CD4-positive, alpha-beta T cell treated with Interleukin-4 for 4 hours (primary cell): ENCODE measurements around the gene SOX6.
"Not testable (repeated sequence)": the region's sequence is repeated elsewhere in the genome, so short reads cannot be mapped to it uniquely, and the experiment has no call there.

Source experiments
- DNase-seq: peaks from one replicate; pipeline ENCODE4 v3.0.0-alpha.2; 2020

Gene SOX6

DNA sequence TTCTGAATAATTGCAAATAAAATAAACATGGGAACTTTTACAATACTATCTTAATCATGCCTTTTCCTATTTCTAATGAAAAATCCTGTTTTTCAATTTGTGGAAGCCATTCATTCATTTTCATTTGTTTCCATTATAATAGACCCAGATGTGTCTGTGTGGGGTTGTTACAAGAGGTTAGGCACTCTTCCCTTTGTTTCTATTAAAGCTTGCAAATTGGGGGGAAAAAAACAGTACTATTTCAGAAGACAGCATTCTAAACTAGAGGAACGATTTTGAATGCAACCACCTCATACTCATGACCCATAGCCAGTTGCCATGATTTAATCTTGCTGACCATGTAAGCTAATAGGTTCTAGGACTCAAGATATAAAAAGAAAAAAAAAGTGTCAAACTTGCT, 175.5 kb downstream of the SOX6 start:
- DNase-seq = no peak

DNA sequence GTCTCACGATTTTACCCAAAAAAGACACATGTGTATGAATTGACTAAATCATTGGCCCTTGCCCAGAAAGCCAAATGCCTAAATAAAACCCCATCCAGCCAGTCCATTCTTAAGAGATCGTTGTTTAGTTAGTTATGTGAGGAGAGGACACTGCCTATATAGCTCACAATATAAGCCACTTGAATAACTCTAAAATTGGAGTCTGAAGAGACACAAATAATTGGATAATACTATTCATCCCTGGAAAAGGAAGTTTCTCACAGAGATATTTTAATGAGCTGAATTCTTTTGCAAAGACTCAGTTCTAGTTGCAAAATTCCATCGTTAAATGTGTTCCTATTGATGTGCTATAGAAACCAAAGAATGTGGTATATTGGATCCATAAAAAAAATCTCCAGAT, 176.7 kb downstream of the SOX6 start:
- no peak for DNase-seq

DNA sequence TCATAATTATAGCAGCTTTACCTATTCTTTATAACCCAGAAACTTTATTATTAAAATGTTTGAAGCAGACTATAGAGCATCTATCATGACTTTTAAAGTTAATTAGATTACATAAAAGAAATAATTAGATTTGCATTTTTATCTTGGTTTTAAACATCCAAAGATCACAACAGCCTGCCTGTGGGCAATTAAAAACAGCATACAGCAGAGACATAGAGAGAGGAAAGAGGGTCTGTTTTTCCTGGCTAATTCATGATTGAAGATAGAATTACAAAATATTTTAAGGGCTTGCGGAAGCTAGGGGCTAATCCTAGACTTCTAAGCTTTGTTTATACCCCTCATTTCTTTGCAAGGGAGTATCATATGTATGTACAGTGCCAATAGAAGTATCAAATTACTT, 178.1 kb downstream of the SOX6 start:
- no peak for DNase-seq

DNA sequence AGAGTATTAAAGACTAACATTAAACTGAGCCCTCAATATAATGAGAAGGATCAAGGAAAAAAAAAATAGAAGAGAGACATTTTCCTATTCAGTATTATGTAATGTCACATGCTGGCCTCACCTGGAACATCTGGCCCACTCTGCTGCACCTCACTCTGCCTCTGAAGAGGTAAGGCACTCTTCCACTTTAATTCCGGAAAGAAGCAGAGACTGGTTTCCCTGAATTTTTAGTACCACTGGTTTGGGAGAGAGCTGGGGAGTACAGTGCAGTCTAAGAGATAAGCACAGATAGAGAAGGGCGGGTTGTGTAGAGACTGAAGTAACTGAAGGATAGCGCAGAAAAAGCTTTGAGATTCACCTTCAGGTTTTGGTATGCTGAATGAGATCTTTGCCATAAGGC, 178.7 kb downstream of the SOX6 start:
- no peak for DNase-seq

DNA sequence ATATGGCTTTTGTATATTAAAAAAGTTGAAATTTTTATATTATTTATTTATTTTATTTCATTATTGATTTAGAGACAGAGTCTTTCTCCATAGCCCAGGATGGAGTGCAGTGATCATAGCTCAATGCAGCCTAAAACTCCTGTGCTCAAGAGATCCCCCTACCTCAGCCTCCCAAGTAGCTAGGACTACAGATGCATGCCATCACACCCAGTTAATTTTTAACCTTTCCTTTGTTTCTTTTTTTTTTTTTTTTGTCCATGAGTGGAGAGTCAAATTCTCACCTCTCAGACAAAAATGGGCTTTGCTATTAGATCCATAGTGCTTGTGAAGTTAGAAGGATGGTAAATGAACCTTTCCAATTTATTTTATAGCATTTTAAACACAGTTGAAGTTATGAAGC, 182.5 kb downstream of the SOX6 start:
- no peak for DNase-seq

DNA sequence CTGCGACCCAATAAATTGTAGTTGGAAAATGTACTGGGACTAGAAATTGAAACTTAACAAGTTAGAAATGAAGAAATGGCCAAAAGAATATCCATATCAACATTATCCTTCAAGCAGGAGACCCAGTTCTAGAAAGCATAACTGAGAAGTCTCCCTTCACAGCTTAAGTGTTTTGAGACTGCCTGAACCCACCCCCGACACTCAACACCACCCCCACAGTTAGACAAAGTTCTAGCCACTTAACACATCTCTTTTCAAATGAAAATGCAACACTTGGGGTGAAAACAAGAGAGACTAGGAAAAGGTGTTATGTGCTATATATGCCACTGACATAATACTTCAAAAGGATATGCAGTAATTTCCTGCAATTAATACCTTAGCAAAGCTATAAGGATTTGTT, 184.5 kb downstream of the SOX6 start:
- no peak for DNase-seq

DNA sequence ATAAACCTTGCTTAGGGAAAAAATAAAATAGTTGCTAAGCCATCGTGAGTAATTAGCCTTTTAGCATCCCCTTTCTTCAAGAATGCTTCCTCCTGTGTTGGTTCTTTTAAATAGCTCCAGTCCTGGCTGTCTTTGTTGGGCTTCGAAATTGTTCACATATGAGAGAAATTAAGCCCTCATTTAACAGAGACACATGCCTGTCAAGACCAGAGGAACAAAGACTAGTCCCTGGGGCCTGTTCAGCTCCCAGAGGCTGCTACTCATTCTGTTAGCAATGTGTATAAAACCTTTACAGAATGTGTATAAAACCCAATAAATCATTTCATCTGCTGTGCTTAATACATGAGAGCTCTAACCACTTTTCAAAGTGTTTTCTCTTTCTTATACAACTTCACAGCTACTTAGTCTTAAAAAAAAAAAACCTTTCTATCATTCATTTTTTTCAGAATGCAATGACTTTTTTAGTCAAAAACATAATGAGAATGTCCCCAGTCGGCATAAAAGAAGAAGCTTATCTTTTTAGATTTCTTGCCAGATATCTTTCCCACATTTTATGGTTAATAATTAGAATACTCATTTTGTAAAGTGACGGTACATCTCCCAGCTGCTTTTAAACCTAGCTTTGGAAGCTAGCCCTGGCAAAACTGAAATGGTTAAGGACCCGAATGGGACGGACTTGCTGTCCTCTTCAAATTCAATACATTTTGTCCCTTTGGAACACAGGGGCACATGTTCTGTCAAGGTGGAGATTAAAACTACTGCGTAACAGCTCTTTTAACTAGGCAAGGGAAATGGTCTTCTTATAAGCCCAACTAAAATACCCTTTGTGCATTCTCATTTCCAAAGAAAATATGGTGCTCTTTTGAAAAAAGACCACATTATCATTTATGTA, 186.1 kb downstream of the SOX6 start:
- DNase-seq = no peak

DNA sequence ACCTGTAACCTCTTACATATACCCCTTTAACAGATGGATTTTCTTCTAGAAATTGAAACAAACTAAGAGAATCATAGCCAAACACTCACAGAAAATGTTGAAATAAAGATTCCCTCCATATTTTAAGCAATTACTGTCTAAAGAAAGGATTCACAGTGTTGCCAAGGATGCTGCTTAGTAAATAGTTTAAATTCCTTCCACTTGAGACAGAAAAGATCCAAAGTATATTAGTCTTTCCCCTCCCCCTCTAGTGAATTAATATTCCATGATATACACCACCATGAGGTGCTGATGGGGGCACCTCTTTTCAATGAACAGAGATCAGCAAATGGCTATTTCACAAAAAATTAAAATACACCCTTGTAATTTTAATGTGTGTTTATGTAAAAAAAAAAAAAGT, 186.8 kb downstream of the SOX6 start:
- DNase-seq = no peak

DNA sequence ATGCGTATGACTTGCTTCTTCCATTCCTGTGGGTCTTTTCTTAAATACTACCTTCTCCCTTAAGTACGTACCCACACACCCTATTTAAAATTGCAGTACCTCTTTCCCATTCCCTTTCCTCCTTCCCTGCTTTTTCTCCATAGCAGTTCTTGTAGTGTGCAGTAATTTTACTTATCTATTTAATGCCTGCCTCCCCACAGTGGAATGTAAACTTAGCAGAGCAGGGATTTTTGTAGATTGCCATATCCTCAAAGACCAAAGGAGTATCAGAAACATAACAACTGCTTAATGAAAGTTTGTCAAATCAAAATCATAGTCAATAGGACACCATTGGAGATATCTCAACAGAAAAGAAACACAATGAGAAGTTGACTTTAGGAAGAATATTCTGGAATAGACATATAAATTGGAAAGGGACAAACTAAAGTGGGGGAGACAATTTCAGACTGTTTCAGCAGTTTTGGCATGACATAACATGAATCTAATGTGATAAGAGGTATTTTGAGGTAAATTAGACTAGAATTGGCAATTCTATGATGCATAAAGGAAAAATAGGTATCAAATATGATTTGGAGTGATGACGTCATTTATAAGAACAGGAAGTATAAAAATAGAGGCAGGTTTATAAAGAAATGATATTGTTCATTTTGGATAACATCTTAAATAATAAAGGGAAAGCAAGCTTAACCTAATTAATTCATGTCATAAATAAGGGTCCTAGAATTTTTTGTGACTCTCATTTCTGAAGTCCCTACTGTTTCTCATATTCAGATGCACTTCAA, 188.4 kb downstream of the SOX6 start:
- DNase-seq = no peak

DNA sequence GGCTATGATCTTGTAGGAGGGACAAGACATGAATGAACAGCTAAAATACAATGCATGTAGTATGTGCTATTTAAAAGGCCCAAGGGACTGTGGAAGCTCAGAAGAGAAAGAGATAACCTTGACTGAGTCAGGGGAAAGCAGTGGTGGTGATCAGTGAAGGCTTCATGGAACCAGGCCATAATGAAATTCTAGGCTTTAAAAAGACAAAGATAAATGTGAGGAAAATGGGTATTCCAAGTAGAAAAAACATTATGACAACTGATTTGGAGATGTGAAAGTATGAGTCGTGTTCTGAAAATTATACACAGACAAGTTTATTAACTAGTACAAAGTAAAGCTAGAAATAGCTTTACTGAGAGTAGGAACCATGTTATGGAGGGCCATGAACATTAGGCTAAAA, 189.8 kb downstream of the SOX6 start:
- no peak for DNase-seq

DNA sequence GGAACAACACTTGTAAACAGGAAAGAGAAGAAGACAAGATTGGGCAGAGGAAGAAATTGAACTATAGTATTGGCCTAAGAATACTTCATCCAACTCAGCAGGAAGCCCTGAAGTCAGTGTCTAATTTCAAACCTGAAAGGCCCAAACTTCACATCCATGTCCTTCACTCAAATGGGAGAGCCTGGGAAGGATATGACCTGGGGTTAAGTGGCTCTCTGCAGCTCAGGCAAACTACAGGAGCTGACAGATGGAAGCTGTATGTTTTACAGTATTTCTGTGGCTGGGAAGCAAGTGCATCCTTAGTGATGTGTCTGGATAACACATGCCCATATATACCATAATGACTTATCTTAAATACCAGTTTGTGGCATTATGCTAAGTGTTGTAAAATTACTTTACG, 196.2 kb downstream of the SOX6 start:
- no peak for DNase-seq

DNA sequence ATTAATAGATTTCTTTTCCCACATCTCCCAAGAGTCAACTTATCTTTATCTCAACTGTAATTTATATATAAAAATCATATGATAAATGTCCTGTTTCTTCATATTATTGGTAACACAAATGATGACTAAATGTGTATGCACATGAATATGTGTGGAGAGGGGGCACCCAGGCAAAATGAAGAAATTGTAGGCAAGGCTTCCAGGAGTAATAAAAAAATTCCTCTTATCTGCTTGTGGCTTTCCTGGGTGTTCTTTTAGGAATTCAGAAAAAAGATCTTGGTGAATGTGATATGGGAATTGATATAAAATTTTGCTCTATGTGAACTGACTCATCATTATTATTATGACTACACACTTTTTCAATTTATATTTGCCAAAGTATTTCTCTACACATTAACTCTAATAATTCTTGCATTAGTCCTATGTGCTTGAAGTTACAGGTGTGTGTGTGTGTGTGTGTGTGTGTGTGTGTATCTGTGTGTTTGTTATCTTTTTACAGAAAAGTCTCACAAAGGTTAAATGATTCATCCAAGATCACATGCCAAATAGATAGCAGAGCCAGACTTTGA, 197.8 kb downstream of the SOX6 start:
- DNase-seq = no peak

DNA sequence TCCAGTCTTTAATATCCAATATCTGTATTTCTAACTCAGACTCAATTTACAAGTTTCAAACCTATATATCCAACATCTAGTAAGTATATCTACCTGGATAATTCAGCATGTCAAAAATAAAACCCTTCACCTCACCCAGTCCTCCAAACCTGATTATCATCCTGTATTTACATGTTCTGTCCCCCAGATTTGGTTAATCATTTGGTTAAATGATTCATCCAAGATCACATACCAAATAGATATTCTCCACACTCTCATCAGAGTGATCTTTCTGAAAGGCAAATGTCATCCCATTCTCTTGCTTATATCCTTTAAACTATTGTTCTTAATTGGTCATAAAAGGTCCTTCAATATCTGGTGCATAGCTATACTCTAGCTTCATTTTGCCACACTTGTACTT, 199.0 kb downstream of the SOX6 start:
- DNase-seq = no peak

DNA sequence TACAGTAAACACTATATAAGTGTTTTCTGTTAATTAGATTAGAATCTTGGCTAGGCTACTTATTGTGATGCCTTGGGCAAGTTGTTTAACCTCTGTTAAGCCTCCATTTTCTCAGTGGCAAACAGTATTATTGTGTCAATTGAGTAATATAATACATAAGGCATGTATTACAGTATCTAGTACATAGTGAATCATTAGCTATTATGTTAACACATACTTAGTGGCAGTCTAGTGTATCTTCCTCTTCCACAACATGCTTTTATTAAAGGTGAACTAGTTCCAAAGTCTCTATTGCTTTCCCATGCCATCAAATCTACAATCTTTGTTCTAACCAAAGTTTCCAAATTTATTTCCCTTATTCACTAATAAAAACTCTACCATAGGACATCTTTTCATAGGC, 200.9 kb downstream of the SOX6 start:
- no peak for DNase-seq

DNA sequence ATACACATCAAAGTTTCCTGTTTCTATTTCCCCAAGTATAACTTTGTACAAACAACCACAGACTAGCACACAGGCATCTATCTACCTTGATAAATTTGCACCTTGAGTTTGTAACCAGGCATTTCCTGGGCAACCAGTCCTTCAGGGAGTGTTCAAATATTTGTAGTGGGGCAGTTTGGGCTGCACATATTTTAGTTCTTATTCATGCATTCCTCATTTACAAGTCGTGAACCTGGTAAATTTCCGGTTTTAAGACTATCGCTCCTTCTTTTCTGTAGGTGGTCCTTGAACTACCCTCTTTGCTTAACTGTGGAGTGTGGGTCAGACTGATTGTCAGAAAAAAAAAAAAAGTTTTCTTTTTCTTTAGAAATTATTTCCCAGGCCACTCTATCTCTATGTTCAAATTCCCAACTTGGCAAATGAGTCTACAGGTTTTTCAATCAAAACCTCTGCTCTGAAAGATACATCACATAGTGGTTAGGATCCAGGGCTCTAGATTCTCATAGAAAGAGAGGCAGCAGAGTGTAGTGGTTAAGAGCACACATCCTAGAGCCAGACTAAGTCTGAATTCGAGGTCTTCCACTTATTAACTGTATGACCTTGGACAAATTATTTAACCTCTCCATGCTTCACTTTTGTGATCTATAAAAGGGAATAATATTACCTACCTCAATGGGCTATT, 201.5 kb downstream of the SOX6 start:
- DNase-seq = no peak

DNA sequence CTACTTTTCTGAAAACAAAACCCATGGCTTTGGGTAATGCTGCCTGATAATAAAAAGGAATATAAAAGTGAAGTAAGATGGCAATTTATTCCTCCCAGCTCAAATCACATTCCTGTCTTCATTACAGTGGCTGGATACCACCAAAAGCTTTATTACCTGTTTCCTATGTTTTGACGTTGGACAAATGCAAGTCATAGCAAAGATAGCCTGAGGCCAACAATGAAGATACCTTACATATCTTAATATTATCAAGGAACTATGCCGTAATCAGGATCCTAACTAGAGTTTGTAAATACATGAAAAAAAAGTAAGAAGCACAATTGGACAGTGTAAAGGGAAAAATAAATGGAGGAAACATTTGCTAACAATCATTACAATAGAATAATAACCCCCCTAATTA, 202.4 kb downstream of the SOX6 start:
- DNase-seq = no peak

DNA sequence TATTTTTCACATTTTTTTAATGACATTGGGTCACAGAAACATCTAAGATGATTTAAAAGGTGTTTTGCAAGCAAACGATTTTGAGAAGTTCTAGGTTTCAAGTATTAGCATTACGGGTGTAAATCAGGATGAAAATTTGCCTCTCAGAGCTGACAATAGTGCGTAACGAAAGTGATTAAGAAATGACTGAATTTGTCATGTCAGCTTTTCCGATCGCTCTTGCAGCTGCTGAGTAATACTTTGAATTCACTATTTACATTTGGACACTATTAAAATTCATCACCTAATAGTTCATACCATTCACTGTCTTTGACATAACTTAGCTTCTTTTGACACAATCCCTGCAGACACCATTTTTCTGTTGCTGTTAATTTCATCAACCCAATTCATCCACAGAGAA, 205.2 kb downstream of the SOX6 start:
- no peak for DNase-seq

DNA sequence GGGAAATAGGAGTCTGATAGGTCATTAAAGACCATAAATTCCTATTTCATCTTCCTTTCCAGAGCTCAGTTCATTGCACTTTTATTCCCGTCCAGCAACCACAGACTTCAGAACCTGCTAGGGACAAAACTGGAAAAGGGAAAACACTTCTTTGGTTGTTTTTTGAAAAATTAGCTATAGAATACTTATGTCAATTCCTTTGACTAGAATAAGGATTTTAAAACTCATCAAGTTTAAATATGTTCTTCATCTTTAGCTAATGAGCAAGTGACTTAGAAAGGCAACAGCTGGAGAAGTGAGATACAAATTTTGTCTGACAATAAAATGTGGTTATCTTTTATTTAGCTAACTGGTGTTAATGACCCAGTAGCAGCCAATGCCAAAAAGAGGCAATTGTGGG, 206.9 kb downstream of the SOX6 start:
- no peak for DNase-seq

DNA sequence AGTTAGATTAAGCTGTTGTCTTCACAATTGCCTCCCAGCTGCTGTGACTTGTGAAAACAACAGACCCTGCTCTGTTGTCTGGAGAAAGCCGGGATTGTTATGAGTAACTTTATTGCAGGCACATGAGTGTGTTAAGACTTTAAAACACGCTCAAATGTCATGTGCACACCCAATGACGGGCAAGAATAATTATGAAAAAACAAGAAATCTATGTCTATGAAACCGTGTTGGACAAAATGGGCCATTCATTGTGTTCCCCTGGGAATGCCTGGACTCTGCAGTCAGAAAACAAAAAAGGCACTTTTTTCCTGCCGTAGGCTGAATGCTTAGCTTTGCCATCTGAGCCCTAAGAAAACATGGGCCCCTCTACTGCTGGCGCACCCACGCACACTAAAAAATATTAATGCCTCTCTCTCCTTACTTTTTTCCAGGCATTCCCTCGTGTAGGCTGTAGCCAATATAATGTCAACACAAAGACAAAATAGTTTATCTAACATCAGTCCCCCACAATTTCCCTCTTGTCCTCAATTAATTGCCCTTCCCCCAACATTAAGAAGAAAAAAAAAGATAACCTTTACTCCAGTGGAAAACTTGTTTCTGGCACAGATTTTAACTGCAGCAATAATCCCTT, 207.9 kb downstream of the SOX6 start:
- no peak for DNase-seq

DNA sequence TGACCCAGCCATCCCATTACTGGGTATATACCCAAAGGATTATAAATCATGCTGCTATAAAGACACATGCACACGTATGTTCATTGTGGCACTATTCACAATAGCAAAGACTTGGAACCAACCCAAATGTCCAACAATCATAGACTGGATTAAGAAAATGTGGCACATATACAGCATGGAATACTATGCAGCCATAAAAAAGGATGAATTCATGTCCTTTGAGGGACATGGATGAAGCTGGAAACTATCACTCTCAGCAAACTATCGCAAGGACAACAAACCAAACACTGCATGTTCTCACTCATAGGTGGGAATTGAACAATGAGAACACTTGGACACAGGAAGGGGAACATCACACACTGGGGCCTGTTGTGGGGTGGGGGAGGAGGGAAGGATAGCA, 209.4 kb downstream of the SOX6 start:
- not testable (repeated sequence) for DNase-seq

DNA sequence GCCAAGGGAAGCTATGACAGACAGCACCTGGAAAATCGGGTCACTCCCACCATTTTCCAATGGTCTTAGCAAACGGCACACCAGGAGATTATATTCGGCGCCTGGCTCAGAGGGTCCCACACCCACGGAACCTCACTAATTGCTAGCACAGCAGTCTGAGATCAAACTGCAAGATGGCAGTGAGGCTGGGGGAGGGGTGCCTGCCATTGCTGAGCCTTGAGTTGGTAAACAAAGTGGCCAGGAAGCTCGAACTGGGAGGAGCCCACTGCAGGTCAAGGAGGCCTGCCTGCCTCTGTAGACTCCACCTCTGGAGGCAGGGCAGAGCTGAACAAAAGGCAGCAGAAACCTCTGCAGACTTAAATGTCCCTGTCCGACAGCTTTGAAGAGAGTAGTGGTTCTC, 214.7 kb downstream of the SOX6 start:
- DNase-seq = not testable (repeated sequence)

DNA sequence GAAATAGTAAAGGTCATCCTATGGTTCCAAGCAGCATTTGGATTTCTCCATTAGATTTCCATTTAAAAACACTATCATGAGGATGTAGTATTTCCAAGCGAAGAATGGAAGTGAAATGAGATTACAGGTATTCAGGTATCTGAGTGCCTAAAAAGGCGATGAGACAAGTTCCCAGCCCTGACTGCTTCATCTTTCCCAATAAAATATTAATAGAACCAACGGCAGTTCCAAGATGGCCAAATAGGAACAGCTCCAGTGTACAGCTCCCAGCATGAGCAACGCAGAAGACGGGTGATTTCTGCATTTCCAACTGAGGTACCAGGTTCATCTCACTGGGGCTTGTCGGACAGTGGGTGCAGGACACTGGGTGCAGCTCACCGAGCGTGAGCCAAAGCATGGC, 215.2 kb downstream of the SOX6 start:
- not testable (repeated sequence) for DNase-seq

DNA sequence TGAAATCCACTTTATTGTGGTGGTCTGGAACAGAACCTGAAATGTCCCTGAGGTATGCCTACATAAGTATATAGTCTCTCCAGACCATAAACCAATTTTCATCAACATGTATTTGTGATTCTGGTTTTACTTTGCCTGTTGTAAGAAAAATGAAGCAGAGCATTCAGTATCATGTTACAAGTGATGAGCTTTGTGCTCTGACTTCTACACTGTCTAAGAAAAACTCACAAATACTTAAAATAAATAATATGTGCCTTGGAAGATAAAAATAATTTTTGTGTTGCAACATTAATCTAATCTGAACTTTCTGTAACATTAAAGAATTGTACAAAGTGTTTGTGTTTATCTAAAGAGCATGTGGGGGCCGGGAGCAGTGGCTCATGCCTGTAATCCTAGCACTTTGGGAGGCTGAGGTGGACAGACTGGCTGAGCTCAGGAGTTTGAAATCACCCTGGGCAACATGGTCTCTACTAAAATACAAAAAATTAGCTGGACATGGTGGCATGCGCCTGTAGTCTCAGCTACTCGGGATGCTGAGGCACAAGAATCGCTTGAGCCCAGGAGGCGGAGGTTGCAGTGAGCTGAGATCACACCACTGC, 219.5 kb downstream of the SOX6 start:
- no peak for DNase-seq
